OCI-M2 (cell line): ENCODE data around the gene ALG1.
"Not testable (repeated sequence)": the region's sequence is repeated elsewhere in the genome, so short reads cannot be mapped to it uniquely, and the experiment has no call there.

ENCODE experiments used
- DNase-seq: peaks from one replicate; lab custom pipeline; 2025; ENCODE audit not compliant: unreplicated experiment; lab: John Stamatoyannopoulos, UW

The ALG1 gene

DNA sequence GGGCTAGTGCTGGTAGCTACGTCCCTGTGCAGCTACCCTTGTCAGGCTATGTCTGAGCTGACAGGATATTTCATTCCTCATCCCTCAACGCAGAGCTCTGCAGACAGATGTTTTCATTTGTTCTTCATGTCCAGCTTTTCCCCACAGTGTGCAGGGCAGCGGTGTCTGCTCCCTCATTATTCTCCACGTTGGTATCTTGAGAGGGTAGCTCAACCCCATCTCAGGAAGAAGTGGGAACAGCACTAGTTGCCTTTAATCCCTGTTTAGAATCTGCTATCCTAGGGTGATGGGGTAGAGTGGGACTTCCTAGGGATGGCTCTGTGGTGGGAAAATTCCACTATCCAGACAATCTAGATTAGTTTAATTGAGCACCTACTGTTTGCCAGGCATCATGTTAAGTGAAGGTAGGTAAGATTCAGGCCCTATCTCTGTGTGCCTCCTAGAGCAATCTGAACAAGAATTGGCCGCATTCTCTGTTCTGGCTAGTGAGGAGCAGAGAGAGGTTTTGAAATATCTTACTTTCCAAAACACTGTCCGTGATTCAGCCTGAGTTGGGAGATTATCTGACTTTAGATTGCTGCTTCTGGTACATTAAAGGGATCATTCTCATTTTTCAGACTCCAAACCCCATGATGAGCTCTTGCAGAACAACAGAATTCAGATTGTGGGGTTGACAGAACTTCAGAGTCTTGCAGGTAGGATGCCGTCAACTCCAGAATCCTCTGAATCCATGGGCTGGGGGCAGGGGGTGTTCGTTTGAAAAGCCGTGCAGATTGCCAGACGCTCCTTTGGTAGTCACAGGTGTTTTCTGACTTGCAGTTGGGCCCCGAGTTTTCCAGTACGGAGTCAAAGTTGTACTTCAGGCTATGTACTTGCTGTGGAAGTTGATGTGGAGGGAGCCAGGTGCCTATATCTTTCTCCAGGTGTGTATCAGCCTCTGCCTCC is 963 bp downstream of the ALG1 start:
- DNase-seq: no peak

DNA sequence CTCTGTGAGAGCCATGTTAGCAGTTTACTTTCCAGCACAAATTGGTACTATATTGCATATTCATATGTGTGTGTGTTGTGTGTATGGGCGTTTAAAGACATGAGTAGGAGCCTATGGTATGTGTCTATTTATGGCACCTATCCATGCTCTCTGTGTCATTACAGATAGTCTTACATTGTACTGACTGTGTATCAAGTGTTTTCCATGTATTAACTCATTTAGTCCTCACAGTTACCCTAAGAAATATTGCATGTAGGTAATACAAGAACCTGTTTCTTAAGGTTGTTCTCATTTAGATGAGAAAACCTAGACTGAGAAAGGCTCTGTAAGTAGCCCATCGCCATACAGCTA is 1.6 kb downstream of the ALG1 start:
- DNase-seq: no peak

DNA sequence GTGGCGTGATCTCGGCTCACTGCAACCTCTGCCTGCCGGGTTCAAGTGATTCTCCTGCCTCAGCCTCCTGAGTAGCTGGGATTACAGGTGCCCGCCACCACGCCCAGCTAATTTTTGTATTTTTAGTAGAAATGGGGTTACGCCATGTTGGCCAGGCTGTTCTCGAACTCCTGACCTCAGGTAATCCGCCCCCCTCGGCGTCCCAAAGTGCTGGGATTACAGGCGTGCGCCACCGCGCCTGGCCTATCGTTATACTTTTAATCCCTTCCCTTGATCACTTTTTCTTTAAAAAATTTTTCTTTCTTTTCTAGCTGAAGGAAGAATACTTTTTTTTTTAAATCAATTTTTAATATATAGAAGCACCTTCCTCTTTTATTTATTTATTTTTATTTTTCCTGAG is 2.1 kb downstream of the ALG1 start:
- DNase-seq: not testable (repeated sequence)

DNA sequence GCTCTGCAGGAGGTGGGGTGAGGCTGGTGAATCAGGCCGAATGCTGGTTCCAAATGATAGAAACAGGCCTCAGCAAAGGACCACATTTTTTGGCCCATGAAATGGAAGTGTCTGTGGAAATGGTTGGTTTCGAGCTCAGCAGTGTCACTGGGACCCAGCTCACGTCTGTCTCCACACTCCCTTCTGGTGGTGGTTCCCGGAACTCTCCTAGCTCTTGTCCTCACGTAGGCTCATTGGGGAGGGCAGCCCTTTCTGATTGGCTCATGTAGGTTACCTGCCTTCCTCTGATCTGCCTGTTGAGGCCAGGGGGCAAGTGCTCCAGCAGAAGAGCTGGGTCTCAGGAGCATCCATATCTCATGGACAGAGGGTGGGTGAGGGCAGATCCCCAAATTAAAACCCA is 4.0 kb downstream of the ALG1 start:
- no peak for DNase-seq

DNA sequence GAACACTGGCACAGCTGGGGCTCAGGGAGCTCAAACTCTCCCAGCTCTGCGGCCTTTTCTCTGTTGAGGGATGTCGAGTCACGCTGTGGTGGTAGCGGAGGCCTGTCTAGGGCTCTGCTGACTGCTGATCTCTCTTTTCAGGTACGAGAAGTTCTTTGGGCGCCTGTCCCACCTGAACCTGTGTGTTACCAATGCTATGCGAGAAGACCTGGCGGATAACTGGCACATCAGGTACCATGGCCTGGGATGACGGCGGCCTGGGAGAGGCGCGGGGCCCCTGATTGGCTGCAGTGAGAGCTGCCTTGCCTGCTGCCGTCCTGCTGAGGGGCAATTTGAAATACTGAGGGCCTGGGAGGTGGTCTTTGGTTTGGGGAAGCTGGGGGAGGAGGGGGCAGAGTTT is 5.7 kb downstream of the ALG1 start:
- DNase-seq: no peak

DNA sequence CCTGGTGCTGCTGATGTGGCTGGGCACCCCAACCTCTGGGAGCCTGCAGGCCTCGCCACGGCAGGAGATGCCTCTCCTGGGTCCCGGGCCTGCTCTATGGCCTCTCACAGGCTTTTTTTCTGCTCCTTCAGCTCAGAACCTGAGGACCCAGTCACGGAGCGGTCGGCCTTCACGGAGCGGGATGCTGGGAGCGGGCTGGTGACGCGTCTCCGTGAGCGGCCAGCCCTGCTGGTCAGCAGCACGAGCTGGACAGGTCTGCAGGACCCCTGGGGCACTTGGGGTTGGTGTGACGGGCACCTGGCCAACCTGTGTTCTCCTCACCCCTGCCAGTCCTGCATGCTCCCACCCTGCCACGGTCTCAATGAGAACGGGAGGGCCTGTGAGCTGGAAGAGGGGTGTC is 7.0 kb downstream of the ALG1 start:
- DNase-seq: no peak

DNA sequence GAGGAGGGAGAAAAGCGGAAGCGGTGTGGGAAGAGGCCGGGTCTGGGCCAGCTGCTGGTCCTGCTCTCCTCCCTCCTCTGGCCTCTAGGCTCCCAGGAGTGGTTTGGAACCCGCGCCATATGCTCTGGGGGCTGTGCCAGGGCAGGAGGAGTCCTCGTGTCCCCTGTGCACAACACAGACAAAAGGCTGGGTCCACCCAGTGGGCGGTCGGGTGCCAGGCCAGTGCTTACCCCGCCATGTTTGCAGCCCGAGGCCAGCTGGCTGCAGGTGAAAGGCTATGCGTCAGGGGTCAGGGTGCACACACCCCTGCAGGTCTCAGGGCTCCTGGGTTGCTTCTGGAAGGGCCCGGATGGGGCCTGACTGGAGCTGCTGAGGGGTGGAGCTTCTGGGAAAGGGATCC is 8.8 kb downstream of the ALG1 start:
- DNase-seq: not testable (repeated sequence)

DNA sequence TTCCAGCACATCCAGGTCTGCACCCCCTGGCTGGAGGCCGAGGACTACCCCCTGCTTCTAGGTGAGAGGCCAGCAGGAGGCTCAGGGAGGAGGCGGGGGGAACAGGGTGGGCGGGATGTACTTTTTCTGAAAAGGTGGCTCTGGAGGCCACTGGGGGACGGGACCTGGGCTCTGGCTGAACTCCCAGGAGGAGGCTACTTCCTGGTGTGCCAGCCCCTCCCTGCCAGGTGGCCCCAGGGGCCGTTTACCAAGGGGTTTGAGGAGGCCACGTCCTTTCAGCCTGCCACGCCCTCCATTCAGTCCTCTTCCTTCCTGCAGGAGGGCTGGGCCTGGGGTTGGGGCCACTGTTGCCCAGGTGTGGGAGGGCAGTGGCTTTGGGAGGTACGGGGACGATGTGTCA is 9.4 kb downstream of the ALG1 start:
- not testable (repeated sequence) for DNase-seq

DNA sequence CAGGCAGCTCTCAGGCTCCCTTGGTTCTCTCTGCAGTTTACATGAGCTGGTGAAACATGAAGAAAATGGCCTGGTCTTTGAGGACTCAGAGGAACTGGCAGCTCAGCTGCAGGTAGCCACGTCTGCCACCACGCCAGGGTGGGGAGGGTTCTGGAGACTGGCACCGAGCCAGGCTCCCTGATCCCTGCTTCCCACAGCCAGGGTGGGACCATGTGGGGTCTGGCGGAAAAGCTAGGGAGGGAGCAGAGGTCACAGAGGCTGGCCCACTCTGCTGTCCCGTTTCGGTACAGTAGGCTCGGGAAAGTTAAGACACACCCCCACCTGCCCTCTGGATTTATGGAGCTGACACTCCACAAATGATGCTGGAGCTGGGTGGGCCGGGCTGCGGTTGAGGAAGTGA is 12.0 kb downstream of the ALG1 start:
- not testable (repeated sequence) for DNase-seq

DNA sequence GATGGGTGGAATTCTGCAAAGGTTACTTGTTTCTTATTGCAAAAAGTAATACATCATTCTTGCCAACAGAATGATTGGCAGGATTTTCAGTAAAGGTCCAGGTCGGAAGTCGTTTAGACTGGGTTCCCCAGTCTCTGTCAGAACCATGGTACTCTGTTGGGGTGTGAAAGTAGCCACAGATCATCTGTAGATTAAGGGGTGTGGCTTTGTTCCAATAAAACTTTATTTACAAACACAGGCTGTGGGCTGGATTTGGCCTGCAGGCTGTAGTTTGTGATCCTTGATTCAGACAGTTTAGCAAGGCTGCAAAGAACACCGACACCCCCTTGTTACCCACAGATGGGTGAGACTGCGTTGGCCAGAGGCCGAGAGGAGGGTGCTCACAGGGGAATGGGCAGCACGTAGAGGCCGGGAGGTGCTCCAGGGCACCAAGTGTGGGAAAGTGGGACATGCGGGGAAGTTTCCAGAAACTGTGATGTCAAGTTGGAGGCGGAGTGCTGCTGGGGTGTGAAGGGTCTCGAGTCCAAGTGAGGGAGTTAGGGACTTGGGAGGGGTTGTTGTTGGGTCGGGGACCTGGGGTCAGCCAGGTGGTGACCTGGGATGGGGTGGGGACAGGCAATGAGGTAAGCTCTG is 12.6 kb downstream of the ALG1 start:
- not testable (repeated sequence) for DNase-seq

DNA sequence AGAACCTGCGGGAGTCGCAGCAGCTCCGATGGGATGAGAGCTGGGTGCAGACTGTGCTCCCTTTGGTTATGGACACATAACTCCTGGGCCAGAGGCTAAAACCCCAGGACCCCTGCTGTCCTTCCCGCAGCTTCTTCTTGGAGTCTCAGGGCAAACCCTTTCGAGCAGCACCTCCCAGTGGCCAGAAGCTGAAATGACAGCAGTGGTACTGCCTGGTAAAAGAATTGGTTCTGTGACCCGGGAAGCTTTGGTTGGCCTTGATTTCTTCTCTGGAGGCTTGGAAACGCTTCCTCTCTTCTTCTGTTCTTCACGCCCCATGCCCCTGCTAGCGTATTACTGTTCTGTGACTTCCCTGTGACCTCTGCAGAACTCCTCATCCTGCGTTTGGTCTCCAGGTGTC is 13.2 kb downstream of the ALG1 start:
- DNase-seq: not testable (repeated sequence)

DNA sequence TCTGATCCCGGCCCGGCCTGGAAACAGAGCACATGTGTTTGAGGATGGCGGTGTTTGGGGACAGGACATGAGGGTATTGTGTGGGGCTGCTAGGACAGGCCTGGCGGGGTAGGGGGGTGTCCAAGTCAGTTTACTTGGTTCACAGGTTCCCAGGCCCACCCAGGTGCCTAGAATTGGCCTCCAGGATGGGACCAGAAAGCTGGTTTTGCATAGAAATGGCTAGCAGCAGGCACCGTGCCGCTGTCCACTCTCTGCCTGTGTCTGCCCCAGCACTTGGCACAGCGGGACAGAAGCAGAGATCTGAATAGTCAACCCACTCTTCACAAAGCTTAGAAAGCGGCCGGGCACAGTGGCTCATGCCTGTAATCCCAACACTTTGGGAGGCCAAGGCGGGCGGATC is 14.1 kb downstream of the ALG1 start:
- DNase-seq: not testable (repeated sequence)

DNA sequence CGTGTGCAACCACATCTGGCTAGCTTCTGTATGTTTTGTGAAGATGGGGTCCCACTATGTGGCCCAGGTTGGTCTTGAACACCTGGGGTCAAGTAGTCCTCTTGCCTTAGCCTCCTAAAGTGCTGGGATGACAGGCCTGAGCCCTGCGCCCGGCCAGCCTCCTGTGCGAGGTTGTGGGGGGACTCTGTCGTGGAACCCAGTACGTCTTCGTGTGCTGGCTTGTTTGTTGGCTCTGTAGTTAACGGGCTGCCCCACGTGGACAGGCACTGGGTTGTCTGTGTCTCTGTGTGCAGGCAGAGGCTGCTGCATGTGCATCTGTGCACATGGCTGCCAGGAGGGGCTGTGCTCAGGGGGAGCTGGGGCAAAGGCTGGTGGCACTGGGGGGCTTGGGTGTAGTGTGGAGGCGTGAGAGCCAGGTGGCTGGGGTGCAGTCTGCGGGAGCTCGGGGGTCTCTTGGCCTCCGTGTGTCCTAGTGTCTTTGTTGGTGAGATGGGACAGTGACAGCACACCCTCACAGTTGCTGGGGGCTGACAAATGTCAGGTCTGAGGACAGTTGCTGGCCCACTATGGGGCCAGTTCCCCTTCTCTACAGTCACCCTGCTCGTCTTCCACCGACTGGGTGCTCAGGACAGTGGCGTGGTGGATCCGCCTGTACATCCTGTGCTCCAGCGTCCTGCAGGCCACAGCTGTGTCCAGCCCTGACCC is 16.6 kb downstream of the ALG1 start:
- not testable (repeated sequence) for DNase-seq

DNA sequence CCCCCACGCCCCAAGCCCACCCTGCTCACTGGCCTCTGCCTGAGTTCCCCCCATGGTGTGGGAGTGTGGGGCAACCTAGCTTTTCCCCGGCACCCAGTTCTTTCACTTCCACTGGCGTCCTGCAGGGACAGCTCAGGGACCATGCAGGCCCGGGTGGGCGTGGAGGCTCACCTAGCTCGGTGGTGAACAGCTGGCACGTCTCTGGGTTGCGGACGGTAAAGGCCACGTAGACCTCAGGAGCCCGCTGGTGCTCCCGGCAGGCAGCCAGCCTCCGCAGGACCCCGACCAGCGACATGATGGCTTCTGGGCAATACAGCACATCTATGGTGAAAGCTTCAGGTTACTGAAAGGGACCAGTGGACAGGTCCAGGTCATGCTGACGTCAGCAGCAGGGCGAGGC is 17.3 kb downstream of the ALG1 start:
- DNase-seq: not testable (repeated sequence)

DNA sequence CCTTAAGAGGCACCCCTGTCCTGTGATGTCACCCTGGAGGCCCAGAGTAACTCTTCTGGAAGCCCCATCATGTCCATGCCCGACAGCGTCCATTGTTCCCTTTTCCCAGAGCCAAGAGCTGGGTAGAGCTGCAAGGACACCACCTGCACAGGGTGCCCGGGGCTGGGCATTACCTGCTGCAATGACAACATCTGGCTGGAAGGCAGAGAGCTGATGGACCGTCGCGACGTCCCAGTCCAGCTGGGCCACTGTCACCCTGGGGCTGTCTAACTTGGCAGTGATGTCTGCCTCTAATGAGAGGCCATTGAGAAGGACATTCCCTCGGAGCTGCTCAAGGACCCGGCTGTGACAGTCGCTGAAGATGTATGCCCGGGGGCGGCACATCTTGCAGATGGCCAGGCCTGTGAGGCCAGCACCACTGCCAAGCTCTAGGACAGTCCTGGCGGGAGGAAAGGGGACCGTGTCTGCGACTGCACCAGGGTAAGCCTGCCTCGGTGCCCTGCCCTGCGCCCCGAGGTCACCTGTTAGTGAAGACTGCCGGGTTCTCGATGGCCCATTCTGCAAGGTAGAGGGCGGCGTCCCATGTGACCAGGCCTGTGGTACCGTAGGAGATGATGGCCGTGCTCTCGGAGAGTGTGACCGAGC is 18.4 kb downstream of the ALG1 start:
- not testable (repeated sequence) for DNase-seq

DNA sequence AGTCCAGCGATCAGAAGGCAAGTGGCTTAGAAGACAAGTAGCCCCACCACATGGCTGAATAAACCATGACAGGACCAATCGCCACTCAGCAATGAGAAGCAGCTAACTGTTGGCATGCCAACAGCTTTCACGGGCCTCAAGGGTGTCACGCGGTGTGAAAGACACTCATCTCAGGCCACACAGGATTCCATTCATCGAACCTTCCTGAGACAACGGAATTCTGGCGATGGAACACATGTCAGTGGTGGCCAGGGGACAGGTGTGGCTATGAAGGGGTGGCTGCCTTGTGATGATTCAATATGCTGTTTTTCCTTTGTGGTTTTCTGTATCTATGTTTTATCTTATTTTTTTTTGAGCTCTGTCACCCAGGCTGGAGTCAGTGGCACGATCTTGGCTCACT is 18.9 kb downstream of the ALG1 start:
- DNase-seq: not testable (repeated sequence)

DNA sequence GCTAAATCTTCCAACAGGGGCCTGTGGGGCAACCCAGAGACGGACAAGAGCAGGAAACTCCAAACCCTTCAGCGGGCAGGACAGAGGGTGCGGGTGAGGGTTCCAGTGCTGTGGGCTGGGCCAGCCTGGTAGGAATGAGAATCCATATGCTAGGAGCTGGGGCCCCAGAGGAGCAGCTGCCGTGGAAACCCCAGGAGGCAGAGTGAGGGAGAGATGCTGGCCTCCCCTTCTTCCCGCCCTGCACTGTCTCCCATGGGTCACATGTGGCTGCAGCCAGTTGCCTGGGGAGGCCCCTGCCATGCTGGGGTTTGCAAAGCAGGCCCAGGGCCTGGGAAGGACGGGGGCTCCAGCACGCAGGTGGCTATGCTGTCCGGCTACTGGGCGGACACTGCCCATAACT is 21.4 kb downstream of the ALG1 start:
- DNase-seq: not testable (repeated sequence)

DNA sequence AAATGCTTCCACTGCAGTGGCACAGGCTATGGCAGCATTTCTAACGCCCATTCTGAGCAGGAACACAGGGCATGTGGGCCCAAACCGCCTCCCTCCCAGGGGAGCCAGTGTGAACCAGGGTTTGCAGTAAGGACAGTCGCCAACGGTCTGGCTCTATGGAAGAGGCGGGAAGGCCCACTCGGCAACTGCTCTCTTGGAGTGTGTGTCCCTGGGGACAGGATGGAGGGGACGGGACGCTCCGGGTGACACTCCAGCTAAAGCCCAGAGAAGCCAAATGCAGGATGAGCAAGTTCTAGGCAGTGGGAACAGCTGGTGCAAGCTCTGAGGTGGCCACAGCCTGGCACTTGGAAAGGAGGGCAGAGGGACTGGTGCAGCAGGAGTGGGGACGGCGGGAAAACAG is 22.1 kb downstream of the ALG1 start:
- DNase-seq: not testable (repeated sequence)

DNA sequence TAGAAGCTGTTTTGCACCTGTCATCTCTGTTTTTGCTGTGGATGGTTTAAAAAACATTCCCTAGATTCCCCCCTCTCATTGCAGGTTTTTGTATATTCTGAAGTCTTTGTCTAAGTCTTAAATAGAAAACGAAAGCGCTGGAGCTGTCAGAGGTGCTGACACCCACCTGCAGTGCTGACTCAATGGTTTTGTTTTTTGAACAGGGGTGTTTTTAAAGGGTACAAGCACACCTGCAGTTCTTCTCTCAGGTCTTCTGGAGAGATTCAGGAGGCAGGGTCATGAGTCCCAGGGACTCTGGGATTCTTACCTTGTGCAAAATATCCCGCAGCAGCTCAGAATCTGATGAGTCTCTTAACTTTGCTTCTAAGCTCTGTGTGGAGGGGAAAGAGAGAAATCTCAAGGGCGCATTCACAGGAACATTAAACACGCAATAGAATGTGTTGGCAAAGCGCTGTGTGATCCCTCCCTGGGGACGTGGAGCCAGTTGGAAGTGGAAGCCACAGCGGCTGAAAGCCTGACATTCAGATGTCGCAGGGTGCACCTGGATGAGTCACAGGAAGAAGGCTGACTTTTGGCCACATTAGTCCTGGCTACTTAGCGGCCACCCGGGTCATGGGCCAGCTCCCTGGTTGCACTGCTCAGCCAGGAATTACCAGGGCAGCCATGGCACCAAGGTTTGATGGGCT is 23.6 kb downstream of the ALG1 start:
- not testable (repeated sequence) for DNase-seq

DNA sequence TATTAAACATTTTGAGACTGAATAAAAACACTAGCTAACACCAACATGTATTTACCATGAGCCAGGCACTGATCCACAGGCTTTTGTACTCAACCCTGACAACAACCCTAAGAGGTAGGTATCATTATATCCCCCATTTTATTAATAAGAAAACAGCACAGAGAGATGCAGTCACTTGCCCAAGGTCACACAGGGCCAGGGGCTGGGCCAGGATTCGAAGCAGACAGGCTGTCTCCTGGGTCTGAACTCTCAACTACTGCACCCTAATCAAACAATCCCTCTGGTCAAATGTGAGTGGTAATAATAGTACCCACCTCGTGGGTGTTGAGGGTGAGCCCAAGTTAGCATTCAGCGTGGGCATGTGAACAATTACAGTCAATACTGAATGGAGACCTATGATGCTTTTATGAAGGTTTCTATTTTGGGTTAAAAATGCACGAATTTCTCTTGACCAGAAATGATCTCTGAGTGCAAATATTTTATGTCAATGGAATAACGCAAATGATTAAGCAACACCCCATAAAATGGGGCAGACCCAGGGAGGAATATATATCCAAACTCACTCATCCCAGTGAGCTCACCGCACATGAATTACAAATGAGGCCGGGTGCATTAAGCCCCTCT is 24.9 kb downstream of the ALG1 start:
- not testable (repeated sequence) for DNase-seq
